Astrocyte (in vitro differentiated cells and primary cell): ENCODE data around the gene ATL3.

Experiments
- CTCF ChIP-seq: IDR thresholded peaks from 2 replicates; pipeline ENCODE4 v1.5.1; 2011; ENCODE audit warnings: low read depth, mild to moderate bottlenecking, inconsistent platforms, low read length, moderate library complexity; ENCODE audit not compliant: insufficient read depth
- EZH2 ChIP-seq: IDR thresholded peaks from 2 replicates; pipeline ENCODE4 v1.6.1; 2012; ENCODE audit warnings: mild to moderate bottlenecking, low read length, inconsistent platforms; ENCODE audit not compliant: insufficient read depth

GRCh38 chr11:63719001-63719400 is 47.8 kb upstream of the ATL3 start:
- TF ChIP-seq CTCF = no peak
- TF ChIP-seq EZH2 = no peak
